DND-41 (cell line): Measurements from ENCODE around the gene TGFBR2.

Experiments used
- ATAC-seq: fragments of 200-7000 bp; cut with Tn5 transposase; 3 replicates; pipeline ENCODE4 v1.9.1; 2021; ENCODE audit warnings: low read depth; ENCODE audit not compliant: insufficient read depth
- DNase-seq: peaks from one replicate; pipeline ENCODE4 v3.0.0-alpha.2; 2020
- H2AFZ ChIP-seq: 2 replicates; pipeline ENCODE4 v1.6.0; 2012; ENCODE audit warnings: low read depth, low read length
- H3K27ac ChIP-seq: 2 replicates; pipeline ENCODE4 v1.5.1; 2012; ENCODE audit warnings: low read length, inconsistent platforms
- H3K27me3 ChIP-seq: fragments of 200-600 bp; sonication (generic); 2 replicates; pipeline ENCODE4 v1.6.0; 2012; ENCODE audit warnings: low read length, mild to moderate bottlenecking, inconsistent platforms; ENCODE audit not compliant: insufficient read depth, poor library complexity
- H3K36me3 ChIP-seq: 2 replicates; pipeline ENCODE4 v1.5.1; 2012; ENCODE audit warnings: low read length, inconsistent platforms; ENCODE audit not compliant: insufficient read depth
- H3K4me1 ChIP-seq: 2 replicates; pipeline ENCODE4 v1.5.1; 2012; ENCODE audit warnings: mild to moderate bottlenecking, low read length; ENCODE audit not compliant: insufficient read depth
- H3K4me2 ChIP-seq: 2 replicates; pipeline ENCODE4 v1.6.0; 2012; ENCODE audit warnings: mild to moderate bottlenecking, moderate library complexity, low read length, inconsistent platforms; ENCODE audit not compliant: insufficient read depth
- H3K4me3 ChIP-seq, 2 experiments: fragments of 200-600 bp in 1 of 2; shearing (Covaris generic) in 1 of 2; 2 replicates each; pipeline ENCODE4 v1.5.1; 2012 to 2016; ENCODE audit warnings: inconsistent platforms in 2 of 2, low read length in 2 of 2, mild to moderate bottlenecking in 2 of 2, low read depth in 1 of 2, moderate library complexity in 1 of 2
- H3K79me2 ChIP-seq: 2 replicates; pipeline ENCODE4 v1.6.0; 2012; ENCODE audit warnings: low read length, inconsistent platforms; ENCODE audit not compliant: insufficient read depth
- H3K9ac ChIP-seq: 2 replicates; pipeline ENCODE4 v1.6.0; 2012; ENCODE audit warnings: low read depth, mild to moderate bottlenecking, inconsistent platforms, low read length, moderate library complexity
- H3K9me3 ChIP-seq: 2 replicates; pipeline ENCODE4 v1.5.1; 2012; ENCODE audit warnings: low read length, moderate library complexity, mild to moderate bottlenecking, inconsistent platforms; ENCODE audit not compliant: insufficient read depth, severe bottlenecking
- H4K20me1 ChIP-seq: 2 replicates; pipeline ENCODE4 v1.6.0; 2012; ENCODE audit warnings: low read length; ENCODE audit not compliant: insufficient read depth
- CTCF ChIP-seq: IDR thresholded peaks from 2 replicates; pipeline ENCODE4 v1.5.1; 2012; ENCODE audit warnings: borderline replicate concordance, low read length, moderate library complexity, mild to moderate bottlenecking; ENCODE audit not compliant: poor library complexity, severe bottlenecking; ENCODE audit errors: extremely low read depth
- EZH2 ChIP-seq: IDR thresholded peaks from 3 replicates; pipeline ENCODE4 v1.6.1; 2012; ENCODE audit warnings: borderline replicate concordance, low read depth, mild to moderate bottlenecking, moderate library complexity, low read length, inconsistent platforms; ENCODE audit not compliant: severe bottlenecking

TGFBR2 gene

DNA sequence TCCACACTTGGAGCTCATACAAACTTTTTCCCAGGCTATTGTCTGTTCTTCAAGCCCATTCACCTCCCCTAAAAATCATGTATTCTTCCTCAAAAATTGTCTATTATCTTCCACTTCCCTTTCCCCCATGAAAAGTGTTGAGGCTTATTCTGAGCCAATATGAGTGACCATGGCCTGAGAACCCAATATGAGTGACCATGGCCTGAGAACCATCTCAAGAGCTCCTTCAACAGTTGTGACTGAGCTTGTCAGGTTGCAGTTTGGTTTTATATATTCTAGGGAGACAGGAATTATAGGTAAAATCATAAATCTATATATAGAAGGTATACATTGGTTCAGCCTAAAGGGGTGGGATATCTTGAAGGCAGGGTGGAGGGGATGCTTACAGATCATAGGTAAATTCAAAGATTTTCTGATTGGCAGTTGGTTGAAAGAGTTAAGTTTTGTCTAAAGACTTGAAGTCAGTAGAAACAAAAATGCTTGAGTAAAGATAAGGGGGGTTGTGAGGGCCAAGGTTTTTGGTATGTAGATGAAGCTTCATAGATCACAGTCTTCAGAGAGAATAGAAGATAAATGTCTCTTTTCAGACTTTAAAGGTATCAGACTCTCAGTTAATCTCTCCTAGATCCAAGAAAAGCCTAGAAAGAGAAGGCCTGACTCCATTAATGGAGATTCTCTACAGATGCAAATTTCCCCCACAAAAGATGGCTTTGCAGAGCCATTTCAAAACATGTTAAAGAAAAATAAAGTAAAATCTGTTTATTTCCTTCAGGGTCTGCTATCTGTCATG is 95.8 kb downstream of the TGFBR2 start:
- no peak for ATAC-seq
- Histone ChIP-seq H3K79me2 (no peaks in the 10 kb centered on the region), H3K27me3 (no peaks in the 10 kb centered on the region), H3K4me3 (no peak overlapping the region), H3K9me3 (peaks cover 5% of the 10 kb centered on the region), H3K27ac (no peak overlapping the region), H3K9ac (no peak overlapping the region), H3K36me3 (no peaks in the 10 kb centered on the region), H2AFZ (no peak overlapping the region), H3K4me2 (no peak overlapping the region), H4K20me1 (no peaks in the 10 kb centered on the region), H3K4me1 (no peaks in the 10 kb centered on the region)
- no peak for DNase-seq
- TF ChIP-seq EZH2: no peak
- no peak for TF ChIP-seq CTCF

DNA sequence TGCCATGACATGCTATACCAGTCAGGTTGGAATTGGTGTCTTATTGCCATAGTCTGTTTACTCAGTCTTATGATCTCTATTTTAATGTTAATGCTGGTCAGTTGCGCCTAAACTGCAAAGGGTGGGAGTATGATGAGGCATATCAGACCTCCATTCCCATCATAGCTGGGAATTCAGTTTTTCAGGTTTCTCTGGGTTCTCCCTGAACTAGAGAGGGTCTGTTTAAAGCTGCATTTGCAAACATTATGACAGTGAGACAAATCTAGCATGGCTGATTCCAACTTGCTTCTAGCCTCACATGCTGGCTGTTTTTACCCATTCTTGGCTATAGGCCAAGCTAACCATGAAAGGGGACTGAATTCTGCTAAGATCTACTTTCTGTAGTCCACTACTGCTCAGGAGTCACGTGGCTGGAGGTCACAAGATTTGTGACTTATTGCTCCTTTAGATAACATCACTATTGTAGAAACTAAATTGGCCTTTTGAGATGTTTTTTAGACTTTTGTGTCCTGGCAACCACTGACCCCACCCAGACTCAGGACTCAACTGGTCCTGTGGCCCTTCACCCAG is 96.5 kb downstream of the TGFBR2 start:
- Histone ChIP-seq H3K9ac (no peak overlapping the region), H3K79me2 (no peaks in the 10 kb centered on the region), H3K4me1 (no peaks in the 10 kb centered on the region), H3K9me3 (peaks cover 5% of the 10 kb centered on the region), H4K20me1 (no peaks in the 10 kb centered on the region), H3K27ac (no peak overlapping the region), H3K4me3 (no peak overlapping the region), H3K4me2 (no peak overlapping the region), H2AFZ (no peak overlapping the region), H3K27me3 (no peaks in the 10 kb centered on the region), H3K36me3 (no peaks in the 10 kb centered on the region)
- TF ChIP-seq EZH2 (no peak), CTCF (no peak)
- ATAC-seq (no peak), DNase-seq (no peak)

DNA sequence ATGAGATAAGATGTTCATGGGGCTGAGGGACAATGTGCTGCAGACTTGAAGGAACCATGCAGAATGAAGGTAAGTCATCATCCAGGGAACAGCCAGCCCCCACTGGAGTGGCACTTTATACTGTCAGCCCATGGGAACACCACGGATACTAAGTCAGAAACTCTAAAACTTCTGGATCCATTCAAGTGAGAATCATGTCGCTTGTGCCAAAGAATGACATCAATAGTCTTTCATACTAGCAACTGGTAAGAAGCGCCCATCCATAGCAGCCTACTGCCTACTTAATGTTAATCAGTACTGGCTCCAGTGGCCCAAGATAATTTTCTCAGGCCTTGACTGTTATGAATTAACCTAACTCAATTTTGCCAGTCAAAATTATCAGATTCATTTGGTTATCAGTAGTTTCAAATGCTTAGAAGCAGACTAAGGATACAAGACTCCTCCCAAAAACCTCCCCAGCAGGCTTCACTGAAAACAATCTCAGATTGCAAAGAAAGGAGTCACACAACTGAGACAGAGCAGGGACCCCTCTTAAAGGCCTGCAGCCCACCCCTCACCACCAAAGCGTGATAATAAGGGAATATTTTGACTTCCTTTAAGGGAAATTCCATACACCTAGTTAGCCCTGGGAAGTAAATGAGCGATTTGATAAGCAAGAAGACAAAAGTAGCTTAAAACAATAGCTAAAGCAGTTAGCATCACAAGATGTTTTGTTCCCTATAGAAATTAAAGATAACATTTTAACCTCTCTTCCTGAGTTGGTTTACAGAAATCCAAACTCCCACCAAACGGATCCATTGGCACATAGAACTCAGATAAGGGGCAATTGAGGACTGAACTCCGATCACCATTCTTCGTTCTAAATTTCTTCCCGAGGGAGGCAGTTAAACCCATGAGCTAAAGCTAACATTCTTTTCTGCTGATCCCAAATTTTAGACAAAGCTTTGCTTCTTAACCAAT is 98.8 kb downstream of the TGFBR2 start:
- Histone ChIP-seq H3K9ac (no peak overlapping the region), H3K27me3 (no peaks in the 10 kb centered on the region), H3K79me2 (no peaks in the 10 kb centered on the region), H3K4me2 (no peak overlapping the region), H3K4me3 (no peak overlapping the region), H2AFZ (no peak overlapping the region), H3K36me3 (no peaks in the 10 kb centered on the region), H3K4me1 (no peaks in the 10 kb centered on the region), H3K27ac (no peak overlapping the region), H4K20me1 (no peaks in the 10 kb centered on the region), H3K9me3 (peaks cover 5% of the 10 kb centered on the region)
- no peak for TF ChIP-seq EZH2
- no peak for TF ChIP-seq CTCF
- no peak for DNase-seq
- ATAC-seq: no peak
